GM13977 (cell line): ENCODE results near the gene LRGUK.

Experiments used
- DNase-seq: peaks from one replicate; pipeline ENCODE4 v3.0.0; 2012; ENCODE audit warnings: low spot score
- in situ Hi-C: fragments of 300-500 bp; cut with MboI; formaldehyde crosslinking; loops from one replicate; pipeline ENCODE4 v1.12.0; 2022; ENCODE audit warnings: low sequenced_read_pairs, low pct_unique_long_range_greater_than_20kb, mixed read lengths, inconsistent platforms; ENCODE audit not compliant: unreplicated experiment
- TF ChIP-seq, protein P1 (sequence below): IDR thresholded peaks from 2 replicates; pipeline ENCODE4 v1.5.1; 2012; ENCODE audit warnings: mild to moderate bottlenecking, control low read depth; ENCODE audit not compliant: insufficient read depth; ENCODE audit errors: extremely low read depth, missing control alignments

LRGUK gene

DNA sequence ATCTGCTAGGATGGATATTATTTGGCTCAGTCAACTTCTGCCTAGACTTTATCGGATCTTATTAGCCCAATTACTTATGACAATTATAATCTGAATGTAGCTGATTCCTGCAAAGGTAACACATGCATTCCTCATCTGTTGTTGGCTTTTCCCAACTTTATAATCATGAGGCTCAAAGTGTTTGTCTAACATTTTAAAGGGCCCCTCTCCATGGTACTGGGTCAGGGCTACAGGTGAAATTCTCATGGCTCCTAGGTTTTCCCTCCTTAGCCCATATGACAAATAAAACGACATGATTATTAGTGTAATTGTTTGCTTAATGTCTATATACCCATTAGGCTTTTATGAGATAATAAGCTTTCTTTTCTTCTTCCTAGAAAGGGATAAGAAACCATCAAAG lies 4.2 kb upstream of the LRGUK start:
- TF ChIP-seq, protein P1, sequence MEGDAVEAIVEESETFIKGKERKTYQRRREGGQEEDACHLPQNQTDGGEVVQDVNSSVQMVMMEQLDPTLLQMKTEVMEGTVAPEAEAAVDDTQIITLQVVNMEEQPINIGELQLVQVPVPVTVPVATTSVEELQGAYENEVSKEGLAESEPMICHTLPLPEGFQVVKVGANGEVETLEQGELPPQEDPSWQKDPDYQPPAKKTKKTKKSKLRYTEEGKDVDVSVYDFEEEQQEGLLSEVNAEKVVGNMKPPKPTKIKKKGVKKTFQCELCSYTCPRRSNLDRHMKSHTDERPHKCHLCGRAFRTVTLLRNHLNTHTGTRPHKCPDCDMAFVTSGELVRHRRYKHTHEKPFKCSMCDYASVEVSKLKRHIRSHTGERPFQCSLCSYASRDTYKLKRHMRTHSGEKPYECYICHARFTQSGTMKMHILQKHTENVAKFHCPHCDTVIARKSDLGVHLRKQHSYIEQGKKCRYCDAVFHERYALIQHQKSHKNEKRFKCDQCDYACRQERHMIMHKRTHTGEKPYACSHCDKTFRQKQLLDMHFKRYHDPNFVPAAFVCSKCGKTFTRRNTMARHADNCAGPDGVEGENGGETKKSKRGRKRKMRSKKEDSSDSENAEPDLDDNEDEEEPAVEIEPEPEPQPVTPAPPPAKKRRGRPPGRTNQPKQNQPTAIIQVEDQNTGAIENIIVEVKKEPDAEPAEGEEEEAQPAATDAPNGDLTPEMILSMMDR, result no peak
- in situ Hi-C loops, result no loop called here
- no peak for DNase-seq

DNA sequence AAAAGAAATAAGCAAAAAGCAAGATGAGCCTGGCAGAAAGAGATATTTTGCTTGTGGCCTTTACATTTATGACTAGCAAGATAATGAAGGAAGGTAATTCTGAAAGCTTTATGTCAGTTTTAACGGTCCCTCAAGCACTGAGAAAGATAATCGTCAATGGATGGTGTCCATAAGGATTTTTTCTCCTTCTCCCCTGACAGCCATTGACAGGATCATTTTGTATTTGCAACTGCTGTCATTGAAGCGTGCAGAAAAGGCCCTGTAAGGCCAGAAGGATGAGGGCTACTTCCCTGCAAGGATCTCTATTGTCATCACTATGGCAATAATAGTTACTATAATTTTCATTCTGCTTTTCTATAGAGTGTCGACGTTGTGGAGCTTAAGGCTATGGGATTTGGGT lies 994 bp upstream of the LRGUK start:
- no peak for DNase-seq
- in situ Hi-C loops, result no loop called here
- TF ChIP-seq, protein P1, result no peak

DNA sequence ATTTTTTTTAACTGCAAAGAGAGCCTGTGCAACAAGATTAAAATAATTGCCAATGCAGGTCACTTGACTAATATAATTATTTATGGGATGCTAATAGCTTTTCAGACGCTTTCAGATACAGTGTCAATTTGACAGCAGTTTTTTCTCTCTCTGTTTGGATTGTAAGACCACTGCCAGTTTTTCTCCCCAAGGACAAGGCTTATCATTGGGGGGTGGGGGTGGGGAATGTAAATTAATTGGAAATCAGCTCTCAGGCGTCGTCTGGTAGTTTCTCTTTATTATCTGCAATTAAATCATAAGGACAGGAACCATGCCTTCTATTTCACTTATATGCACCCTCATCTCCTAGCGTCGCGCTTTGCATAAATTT lies 559 bp upstream of the LRGUK start:
- no peak for DNase-seq
- TF ChIP-seq, protein P1, result no peak
- in situ Hi-C loops, result no loop called here

DNA sequence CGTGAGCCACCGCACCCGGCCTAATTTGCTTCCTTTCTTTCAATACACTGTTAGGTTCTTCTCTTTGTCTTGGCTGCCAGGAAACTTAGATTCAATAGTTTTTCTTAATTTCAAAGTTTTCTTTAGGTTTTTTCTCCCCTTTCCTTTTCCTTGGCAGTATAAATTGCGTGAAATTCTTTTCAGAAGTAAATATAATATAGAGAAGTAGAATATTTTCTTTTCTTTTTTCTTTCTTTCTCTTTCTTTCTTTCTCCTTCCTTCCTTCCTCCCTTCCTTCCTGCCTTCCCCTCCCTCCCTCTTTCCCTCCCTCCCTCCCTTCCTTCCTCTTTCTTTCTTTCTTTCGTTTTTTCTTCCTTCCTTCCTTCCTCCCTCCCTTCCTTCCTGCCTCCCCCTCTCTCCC lies 1.7 kb downstream of the LRGUK start:
- no peak for DNase-seq
- in situ Hi-C loops, result no loop called here
- TF ChIP-seq, protein P1, result no peak

DNA sequence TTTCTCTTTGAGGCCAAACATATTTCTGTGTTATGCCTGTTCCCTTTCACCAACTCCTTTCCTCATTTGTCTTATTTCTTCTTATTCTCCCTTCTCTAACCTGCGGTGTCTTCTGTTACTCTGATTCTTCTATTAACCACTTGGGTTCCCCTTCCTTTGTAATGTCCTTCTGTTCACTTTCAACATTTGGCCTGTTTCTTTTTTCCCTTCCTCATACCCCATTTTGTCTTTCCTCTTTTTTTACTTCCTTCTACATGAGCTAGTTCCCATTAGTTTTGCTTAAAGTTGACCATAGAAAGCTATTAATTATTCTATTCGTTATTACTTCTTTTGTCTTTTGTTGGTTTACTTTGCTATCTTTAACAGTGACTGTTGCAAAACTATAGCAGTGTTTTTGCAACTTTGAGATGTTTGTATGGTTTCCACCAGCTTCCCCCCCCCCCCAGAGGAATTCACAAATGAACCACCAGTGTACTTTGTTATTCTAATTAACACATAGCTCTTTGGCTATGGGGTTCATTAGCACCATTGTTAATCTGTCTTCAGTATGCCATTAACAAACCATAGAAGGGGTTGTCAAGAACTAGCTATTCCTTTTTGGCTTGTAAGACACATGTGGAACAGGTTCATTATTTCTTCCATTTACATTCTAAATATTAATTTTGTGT lies 2.9 kb downstream of the LRGUK start:
- in situ Hi-C loops, result no loop called here
- no peak for DNase-seq

DNA sequence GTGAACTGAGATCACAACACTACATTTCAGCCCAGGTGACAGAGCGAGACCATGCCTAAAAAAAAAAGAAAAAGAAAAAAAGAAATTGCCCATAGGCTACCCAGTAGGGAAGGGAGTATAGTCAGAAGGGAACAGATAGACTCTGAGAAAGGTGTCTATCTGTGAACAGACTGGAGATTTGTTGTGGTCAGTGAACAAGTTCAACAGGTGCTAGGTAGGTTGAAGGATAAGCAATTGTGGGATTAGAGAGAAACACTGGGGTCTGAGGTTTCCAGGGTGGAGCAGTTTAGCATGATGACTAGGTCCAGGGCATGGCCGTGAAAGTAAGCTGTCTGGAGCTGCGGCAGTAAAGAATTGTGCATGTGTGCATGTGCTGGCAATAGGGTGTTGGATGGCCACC lies 6.9 kb downstream of the LRGUK start:
- TF ChIP-seq, protein P1, result no peak
- in situ Hi-C loops, result no loop called here
- DNase-seq, result no peak

More for the DNA sequence above, 2.9 kb downstream of the LRGUK start:
- TF ChIP-seq, protein P1, result no peak
